ENCODE results near the gene OSBPL3. TPM values are rescaled to one million over a fixed set of nuclear protein-coding genes. Genes with fewer than 3 reads are reported as not detected.

OSBPL3 gene
- total RNA-seq, 6 experiments from 2014 or later: 49.7 to 68.8 (median 63.2) TPM

GRCh38 chr7:24942226-24942625, 37.8 kb downstream of the OSBPL3 start:
- TF ChIP-seq CTCF (IDR thresholded peaks at IDR 0.05): no peak
- Mint-ChIP-seq H3K4me3 (no peak overlapping the region), H3K9me3 (no peaks in the 10 kb centered on the region), H3K36me3 (ENCODE audit: low read depth) (peaks cover 37% of the 10 kb centered on the region), H3K27ac (peak overlapping the region; percentile 87), H3K4me1 (ENCODE audit: low read depth) (peaks cover 88% of the 10 kb centered on the region), H3K27me3 (ENCODE audit: insufficient read depth) (no peaks in the 10 kb centered on the region)
- no peak for DNase-seq

- no peak for TF ChIP-seq CTCF (IDR thresholded peaks at IDR 0.05)
- H3K4me1 Mint-ChIP-seq (ENCODE audit: low read depth): peaks cover 92% of the 10 kb centered on the region
- no peak overlapping the region for H3K27ac Mint-ChIP-seq
- no peaks in the 10 kb centered on the region for H3K9me3 Mint-ChIP-seq
- no peak overlapping the region for H3K4me3 Mint-ChIP-seq
- DNase-seq: no peak
- no peaks in the 10 kb centered on the region for H3K27me3 Mint-ChIP-seq (ENCODE audit: insufficient read depth)
- H3K36me3 Mint-ChIP-seq (ENCODE audit: low read depth): peaks cover 31% of the 10 kb centered on the region
Observed at GRCh38 chr7:24939416-24939815, 40.6 kb downstream of the OSBPL3 start.

- no peak for TF ChIP-seq CTCF (IDR thresholded peaks at IDR 0.05)
- peaks cover 47% of the 10 kb centered on the region for H3K36me3 Mint-ChIP-seq (ENCODE audit: low read depth)
- no peaks in the 10 kb centered on the region for H3K9me3 Mint-ChIP-seq
- H3K4me1 Mint-ChIP-seq (ENCODE audit: low read depth): peaks cover 93% of the 10 kb centered on the region
- H3K27ac Mint-ChIP-seq: peak overlapping the region; percentile 78
- peak; percentile 54 for DNase-seq
- no peaks in the 10 kb centered on the region for H3K27me3 Mint-ChIP-seq (ENCODE audit: insufficient read depth)
- H3K4me3 Mint-ChIP-seq: peak overlapping the region; percentile 51
Observed at GRCh38 chr7:24936121-24936824, 43.7 kb downstream of the OSBPL3 start.

- no peak for TF ChIP-seq CTCF (IDR thresholded peaks at IDR 0.05)
- peaks cover 98% of the 10 kb centered on the region for H3K4me1 Mint-ChIP-seq (ENCODE audit: low read depth)
- H3K27me3 Mint-ChIP-seq (ENCODE audit: insufficient read depth): no peaks in the 10 kb centered on the region
Observed at GRCh38 chr7:24933298-24933697, 46.7 kb downstream of the OSBPL3 start.

GRCh38 chr7:24932815-24933214, 47.2 kb downstream of the OSBPL3 start:
- TF ChIP-seq CTCF (IDR thresholded peaks at IDR 0.05): no peak
- Mint-ChIP-seq H3K27ac (no peak overlapping the region), H3K4me3 (no peak overlapping the region), H3K27me3 (ENCODE audit: insufficient read depth) (no peaks in the 10 kb centered on the region), H3K9me3 (no peaks in the 10 kb centered on the region), H3K4me1 (ENCODE audit: low read depth) (peaks cover 98% of the 10 kb centered on the region), H3K36me3 (ENCODE audit: low read depth) (peaks cover 53% of the 10 kb centered on the region)
- no peak for DNase-seq

More at GRCh38 chr7:24933298-24933697, 46.7 kb downstream of the OSBPL3 start:
- peaks cover 58% of the 10 kb centered on the region for H3K36me3 Mint-ChIP-seq (ENCODE audit: low read depth)
- no peak for DNase-seq
- no peak overlapping the region for H3K27ac Mint-ChIP-seq
- no peak overlapping the region for H3K4me3 Mint-ChIP-seq
- H3K9me3 Mint-ChIP-seq: no peaks in the 10 kb centered on the region
